Upper lobe of left lung (tissue), 6 donors: ENCODE results near the gene SPATA2. TPM values are rescaled to one million over a fixed set of nuclear protein-coding genes. Genes with fewer than 3 reads are reported as not detected.

ENCODE experiments used
- ATAC-seq, 2 donors: fragments of 200-7000 bp; cut with Tn5 transposase; one replicate each; pipeline ENCODE4 v1.9.1; 2022; ENCODE audit warnings: mild to moderate bottlenecking in 2 of 2, moderate library complexity in 2 of 2; ENCODE audit not compliant: low FRiP score in 2 of 2
- DNase-seq, 2 donors: peaks; one replicate each; pipeline ENCODE4 v3.0.0-alpha.2; 2019 to 2020
- H3K27ac ChIP-seq, 4 donors: fragments of 200-600 bp; sonication (generic); one replicate each; pipeline ENCODE4 v1.5.1; 2016 to 2019
- H3K27me3 ChIP-seq, 4 donors: fragments of 200-600 bp; sonication (generic); one replicate each; pipeline ENCODE4 v1.5.1; 2017 to 2019
- H3K36me3 ChIP-seq, 4 donors: fragments of 200-600 bp; sonication (generic); one replicate each; pipeline ENCODE4 v1.5.1; 2016 to 2019
- H3K4me1 ChIP-seq, 4 donors: fragments of 200-600 bp; sonication (generic); one replicate each; pipeline ENCODE4 v1.5.1; 2018 to 2019
- H3K4me3 ChIP-seq, 4 donors: fragments of 200-600 bp; sonication (generic); one replicate each; pipeline ENCODE4 v1.5.1; 2017 to 2019; ENCODE audit warnings: mild to moderate bottlenecking in 2 of 4, moderate library complexity in 1 of 4
- H3K9me3 ChIP-seq, 4 donors: fragments of 200-600 bp; sonication (generic); one replicate each; pipeline ENCODE4 v1.5.1; 2018 to 2019
- CTCF ChIP-seq, 6 experiments: fragments of 450-650 bp in 4 of 6; fragments of 200-600 bp in 2 of 6; sonication (generic) in 2 of 6; IDR thresholded peaks; one replicate each; pipeline ENCODE4 v1.5.1; 2016 to 2019; ENCODE audit warnings: antibody characterized with exemption in 6 of 6
- EP300 ChIP-seq, 4 donors: sonication (generic); formaldehyde crosslinking; IDR thresholded peaks; one replicate each; pipeline ENCODE4 v1.5.1; 2017; ENCODE audit warnings: antibody characterized with exemption in 4 of 4, control low read depth in 2 of 4
- POLR2A ChIP-seq, 4 donors: fragments of 450-650 bp; IDR thresholded peaks; one replicate each; pipeline ENCODE4 v1.5.1; 2016 to 2017; ENCODE audit warnings: antibody characterized with exemption in 4 of 4, mild to moderate bottlenecking in 2 of 4
- POLR2AphosphoS5 ChIP-seq, 2 donors: sonication (generic); formaldehyde crosslinking; IDR thresholded peaks; one replicate each; pipeline ENCODE4 v1.5.1; 2017; ENCODE audit warnings: antibody characterized with exemption in 2 of 2
- WGBS, 2 donors: methylation state at CpG; one replicate each; pipeline ENCODE4 v1.1.5; 2017 to 2018; 5-methylcytosine and 5-hydroxymethylcytosine counted together
- total RNA-seq, 6 donors: library from RNA; depleted of rRNA in 4 of 6; stranded (reverse); fragments of >200 nt in 4 of 6; gene quantifications; one replicate each; pipeline versions ENCODE4 v1.1.0 to v1.2.1, GENCODE V29; 2016 to 2021
- donor health status: DM: no; HTN: no; CAD: no; lungs with moderate emphysema.
- donor health status: DM: no; HTN: yes; CAD: no; lungs with severe emphysema.

Gene SPATA2
- total RNA-seq, 6 donors from 2014 or later, result 5.1 to 9.4 (median 6.4) TPM

- H3K9me3 ChIP-seq, result no peaks in the 10 kb centered on the region
- DNase-seq, result no peak
- WGBS, 2 donors, result 62 to 90% methylated on average over 4 of the region's 4 CpGs
- no peaks in the 10 kb centered on the region for H3K27me3 ChIP-seq
- H3K4me3 ChIP-seq, result no peak overlapping the region
- ATAC-seq, result no peak
- peaks cover 4 to 73% (median 30%) of the 10 kb centered on the region in 4 donors for H3K36me3 ChIP-seq
- H3K27ac ChIP-seq, result no peak overlapping the region
- no peak for TF ChIP-seq POLR2A (IDR thresholded peaks at IDR 0.05)
- no peak for TF ChIP-seq POLR2AphosphoS5 (IDR thresholded peaks at IDR 0.05)
- TF ChIP-seq EP300 (IDR thresholded peaks at IDR 0.05), result no peak
- TF ChIP-seq CTCF (IDR thresholded peaks at IDR 0.05), result no peak
- no peaks in the 10 kb centered on the region for H3K4me1 ChIP-seq
Measured at GRCh38 chr20:49877386-49877921, 37.9 kb downstream of the SPATA2 start.

GRCh38 chr20:49874696-49875095 is 40.6 kb downstream of the SPATA2 start:
- WGBS, 2 donors, result 60 to 83% methylated on average over 6 of the region's 6 CpGs
- Histone ChIP-seq H3K27ac (no peak overlapping the region), H3K4me1 (no peaks in the 10 kb centered on the region), H3K36me3 (peaks cover 0 to 58% (median 18%) of the 10 kb centered on the region in 4 donors), H3K4me3 (no peak overlapping the region), H3K9me3 (no peaks in the 10 kb centered on the region), H3K27me3 (no peaks in the 10 kb centered on the region)
- TF ChIP-seq EP300 (IDR thresholded peaks at IDR 0.05) (no peak), POLR2AphosphoS5 (IDR thresholded peaks at IDR 0.05) (no peak), CTCF (IDR thresholded peaks at IDR 0.05) (no peak), POLR2A (IDR thresholded peaks at IDR 0.05) (no peak)
- ATAC-seq (no peak), DNase-seq (no peak)

GRCh38 chr20:49872056-49872455 is 43.3 kb downstream of the SPATA2 start:
- Histone ChIP-seq H3K4me1 (no peaks in the 10 kb centered on the region), H3K36me3 (peaks cover 0 to 57% (median 15%) of the 10 kb centered on the region in 4 donors), H3K9me3 (no peaks in the 10 kb centered on the region), H3K4me3 (no peak overlapping the region), H3K27ac (no peak overlapping the region), H3K27me3 (no peaks in the 10 kb centered on the region)
- ATAC-seq, result no peak
- 83 to 100% methylated on average over 1 of the region's 1 CpG for WGBS, 2 donors
- no peak for DNase-seq
- TF ChIP-seq POLR2A (IDR thresholded peaks at IDR 0.05), result no peak
- no peak for TF ChIP-seq POLR2AphosphoS5 (IDR thresholded peaks at IDR 0.05)
- no peak for TF ChIP-seq EP300 (IDR thresholded peaks at IDR 0.05)
- no peak for TF ChIP-seq CTCF (IDR thresholded peaks at IDR 0.05)

GRCh38 chr20:49871391-49871948 is 43.9 kb downstream of the SPATA2 start:
- no peak for TF ChIP-seq EP300 (IDR thresholded peaks at IDR 0.05)
- no peak for TF ChIP-seq CTCF (IDR thresholded peaks at IDR 0.05)
- TF ChIP-seq POLR2A (IDR thresholded peaks at IDR 0.05), result no peak
- no peak for TF ChIP-seq POLR2AphosphoS5 (IDR thresholded peaks at IDR 0.05)
- H3K27ac ChIP-seq, result no peak overlapping the region
- DNase-seq (no peak), ATAC-seq (no peak)
- WGBS, 2 donors, result 96 to 98% methylated on average over 6 of the region's 6 CpGs
- H3K36me3 ChIP-seq, result peaks cover 0 to 61% (median 15%) of the 10 kb centered on the region in 4 donors
- no peak overlapping the region for H3K4me3 ChIP-seq
- H3K27me3 ChIP-seq, result no peaks in the 10 kb centered on the region
- no peaks in the 10 kb centered on the region for H3K4me1 ChIP-seq
- H3K9me3 ChIP-seq, result no peaks in the 10 kb centered on the region

GRCh38 chr20:49870261-49870660 is 45.1 kb downstream of the SPATA2 start:
- 91 to 96% methylated on average over 5 of the region's 5 CpGs for whole genome bisulfite sequencing, 2 donors
- TF ChIP-seq POLR2AphosphoS5 (IDR thresholded peaks at IDR 0.05) (no peak), POLR2A (IDR thresholded peaks at IDR 0.05) (no peak), EP300 (IDR thresholded peaks at IDR 0.05) (no peak), CTCF (IDR thresholded peaks at IDR 0.05) (no peak)
- H3K36me3 ChIP-seq, result peaks cover 0 to 61% (median 16%) of the 10 kb centered on the region in 4 donors
- H3K4me3 ChIP-seq, result no peak overlapping the region
- ATAC-seq (no peak), DNase-seq (no peak)
- H3K27ac ChIP-seq, result no peak overlapping the region
- H3K9me3 ChIP-seq, result no peaks in the 10 kb centered on the region
- no peaks in the 10 kb centered on the region for H3K27me3 ChIP-seq
- no peaks in the 10 kb centered on the region for H3K4me1 ChIP-seq
